Testis (tissue), 2 donors: ENCODE results near the gene NOXO1.

Experiments used
- CTCF ChIP-seq, 3 experiments: fragments of 450-650 bp in 2 of 3; fragments of 200-600 bp in 1 of 3; sonication (generic) in 1 of 3; IDR thresholded peaks; one replicate each; pipeline ENCODE4 v1.5.1; 2016 to 2019; ENCODE audit warnings: antibody characterized with exemption in 3 of 3, mild to moderate bottlenecking in 2 of 3, moderate library complexity in 1 of 3
- POLR2A ChIP-seq: fragments of 450-650 bp; IDR thresholded peaks from one replicate; pipeline ENCODE4 v1.6.1; 2017; ENCODE audit warnings: antibody characterized with exemption, mild to moderate bottlenecking, moderate library complexity

- TF ChIP-seq CTCF (IDR thresholded peaks at IDR 0.05) (peak; percentile 62 to 75 (median 65)), POLR2A (peak; percentile 51)
Measured at GRCh38 chr16:1959269-1960039, 21.8 kb downstream of the NOXO1 start, which contains the start of gene NDUFB10.
